ENCODE results near the gene ZBTB7B.
A peak's percentile ranks its signal among the peaks of the same experiment; 100 is the strongest.

The ZBTB7B gene

GRCh38 chr1:154962156-154962749 is 40.3 kb upstream of the ZBTB7B start:
- peak overlapping the region; percentile 59 for H3K4me3 ChIP-seq (ENCODE audit: low read depth, low read length)
- no peak for TF ChIP-seq CTCF (IDR thresholded peaks at IDR 0.05; ENCODE audit: low read depth, low read length)
- peak; percentile 46 for DNase-seq (ENCODE audit: low read depth, low spot score)
- in situ Hi-C loops (cut with HindIII; ENCODE audit: low sequenced_read_pairs), result no loop called here

- no peak for DNase-seq (ENCODE audit: low read depth, low spot score)
- no peak overlapping the region for H3K4me3 ChIP-seq (ENCODE audit: low read depth, low read length)
- TF ChIP-seq CTCF (IDR thresholded peaks at IDR 0.05; ENCODE audit: low read depth, low read length), result no peak
- in situ Hi-C loops (cut with HindIII; ENCODE audit: low sequenced_read_pairs), result no loop called here
Measured at GRCh38 chr1:154962795-154963330, 39.7 kb upstream of the ZBTB7B start.

- H3K4me3 ChIP-seq (ENCODE audit: low read depth, low read length), result no peak overlapping the region
- in situ Hi-C loops (cut with HindIII; ENCODE audit: low sequenced_read_pairs), result no loop called here
Measured at GRCh38 chr1:154963643-154964042, 39.0 kb upstream of the ZBTB7B start.

GRCh38 chr1:154964359-154964758 is 38.2 kb upstream of the ZBTB7B start:
- in situ Hi-C loops (cut with HindIII; ENCODE audit: low sequenced_read_pairs), result no loop called here
- no peak for TF ChIP-seq CTCF (IDR thresholded peaks at IDR 0.05; ENCODE audit: low read depth, low read length)
- no peak for DNase-seq (ENCODE audit: low read depth, low spot score)
- H3K4me3 ChIP-seq (ENCODE audit: low read depth, low read length), result no peak overlapping the region

More at GRCh38 chr1:154963643-154964042, 39.0 kb upstream of the ZBTB7B start:
- TF ChIP-seq CTCF (IDR thresholded peaks at IDR 0.05; ENCODE audit: low read depth, low read length), result no peak
- DNase-seq (ENCODE audit: low read depth, low spot score), result no peak

- no peak for DNase-seq (ENCODE audit: low read depth, low spot score)
- no peak overlapping the region for H3K4me3 ChIP-seq (ENCODE audit: low read depth, low read length)
- in situ Hi-C loops (cut with HindIII; ENCODE audit: low sequenced_read_pairs), result no loop called here
- TF ChIP-seq CTCF (IDR thresholded peaks at IDR 0.05; ENCODE audit: low read depth, low read length), result no peak
Measured at GRCh38 chr1:154966111-154966510, 36.5 kb upstream of the ZBTB7B start.

GRCh38 chr1:154967331-154967950 is 35.2 kb upstream of the ZBTB7B start:
- no peak for DNase-seq (ENCODE audit: low read depth, low spot score)
- no peak for TF ChIP-seq CTCF (IDR thresholded peaks at IDR 0.05; ENCODE audit: low read depth, low read length)
- peak overlapping the region; percentile 5 for H3K4me3 ChIP-seq (ENCODE audit: low read depth, low read length)
- in situ Hi-C loops (cut with HindIII; ENCODE audit: low sequenced_read_pairs), result no loop called here
